SK-N-SH treated with all-trans-retinoic acid at 6 μM for 48 hours (cell line): ENCODE results near the gene RNF103.

Experiments used
- ARNTL ChIP-seq: fragments of 450-650 bp; formaldehyde crosslinking; IDR thresholded peaks from 2 replicates; pipeline ENCODE4 v1.5.0; 2020; ENCODE audit warnings: low read depth, mild to moderate bottlenecking, moderate library complexity, borderline replicate concordance
- BACH2 ChIP-seq: fragments of 250-450 bp; sonication (Bioruptor Pico); IDR thresholded peaks from 2 replicates; pipeline ENCODE4 v1.9.0; 2021; ENCODE audit warnings: mild to moderate bottlenecking, borderline replicate concordance
- ESRRG ChIP-seq: fragments of 250-450 bp; sonication (Bioruptor Pico); IDR thresholded peaks from 2 replicates; pipeline ENCODE4 v1.6.1; 2021; ENCODE audit warnings: mild to moderate bottlenecking
- ISL1 ChIP-seq: fragments of 250-450 bp; sonication (Bioruptor Pico); IDR thresholded peaks from 2 replicates; pipeline ENCODE4 v2.1.2; 2022; ENCODE audit warnings: mild to moderate bottlenecking, moderate library complexity
- RARB ChIP-seq: fragments of 250-450 bp; sonication (Bioruptor Pico); IDR thresholded peaks from 2 replicates; pipeline ENCODE4 v1.8.0; 2021; ENCODE audit warnings: mild to moderate bottlenecking, moderate library complexity
- ZFP3 ChIP-seq: fragments of 250-450 bp; sonication (Bioruptor Pico); IDR thresholded peaks from 2 replicates; pipeline ENCODE4 v1.5.0; 2020; ENCODE audit warnings: mild to moderate bottlenecking, moderate library complexity
- ZFP30 ChIP-seq: fragments of 450-650 bp; formaldehyde crosslinking; IDR thresholded peaks from 2 replicates; pipeline ENCODE4 v1.5.0; 2022; ENCODE audit warnings: mild to moderate bottlenecking, moderate library complexity
- TF ChIP-seq, protein P1 (sequence below): fragments of 250-450 bp; sonication (Bioruptor Pico); IDR thresholded peaks from 2 replicates; pipeline ENCODE4 v1.5.1; 2021; ENCODE audit warnings: mild to moderate bottlenecking, moderate library complexity
- TF ChIP-seq, protein P2 (sequence below): fragments of 250-450 bp; sonication (Bioruptor Pico); IDR thresholded peaks from 2 replicates; pipeline ENCODE4 v1.5.1; 2020; ENCODE audit warnings: low read depth, mild to moderate bottlenecking, moderate library complexity
- TF ChIP-seq, protein P3 (sequence below): fragments of 250-450 bp; sonication (Bioruptor Pico); IDR thresholded peaks from 2 replicates; pipeline ENCODE4 v1.8.0; 2020; ENCODE audit warnings: mild to moderate bottlenecking, moderate library complexity, borderline replicate concordance
- TF ChIP-seq, protein P4 (sequence below): fragments of 250-450 bp; sonication (Bioruptor Pico); IDR thresholded peaks from 2 replicates; pipeline ENCODE4 v1.5.0; 2020; ENCODE audit warnings: mild to moderate bottlenecking, moderate library complexity
- TF ChIP-seq, protein P5 (sequence below): fragments of 250-450 bp; sonication (Bioruptor Pico); IDR thresholded peaks from 2 replicates; pipeline ENCODE4 v1.8.0; 2021; ENCODE audit warnings: low read depth, mild to moderate bottlenecking, moderate library complexity, borderline replicate concordance

DNA sequence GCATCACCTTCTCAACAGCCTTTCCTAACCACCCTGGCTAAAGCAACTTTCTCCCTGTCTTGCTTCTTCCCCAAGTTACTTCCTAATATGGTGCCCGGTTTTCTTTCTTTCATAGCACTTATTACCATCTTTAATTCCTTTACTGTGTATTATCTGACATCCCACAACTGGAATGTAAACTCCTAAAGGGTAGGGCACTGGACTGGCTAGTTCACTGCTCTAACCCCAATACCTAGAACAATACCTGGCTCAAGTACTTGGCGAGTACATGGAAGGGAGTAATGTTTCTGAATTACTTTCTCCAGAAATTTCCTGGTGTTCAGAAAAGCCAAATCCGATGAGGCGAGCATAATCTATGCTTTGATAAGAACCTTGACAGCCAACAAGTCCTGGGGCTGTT, 22.7 kb upstream of the RNF103 start:
- TF ChIP-seq, protein P1, sequence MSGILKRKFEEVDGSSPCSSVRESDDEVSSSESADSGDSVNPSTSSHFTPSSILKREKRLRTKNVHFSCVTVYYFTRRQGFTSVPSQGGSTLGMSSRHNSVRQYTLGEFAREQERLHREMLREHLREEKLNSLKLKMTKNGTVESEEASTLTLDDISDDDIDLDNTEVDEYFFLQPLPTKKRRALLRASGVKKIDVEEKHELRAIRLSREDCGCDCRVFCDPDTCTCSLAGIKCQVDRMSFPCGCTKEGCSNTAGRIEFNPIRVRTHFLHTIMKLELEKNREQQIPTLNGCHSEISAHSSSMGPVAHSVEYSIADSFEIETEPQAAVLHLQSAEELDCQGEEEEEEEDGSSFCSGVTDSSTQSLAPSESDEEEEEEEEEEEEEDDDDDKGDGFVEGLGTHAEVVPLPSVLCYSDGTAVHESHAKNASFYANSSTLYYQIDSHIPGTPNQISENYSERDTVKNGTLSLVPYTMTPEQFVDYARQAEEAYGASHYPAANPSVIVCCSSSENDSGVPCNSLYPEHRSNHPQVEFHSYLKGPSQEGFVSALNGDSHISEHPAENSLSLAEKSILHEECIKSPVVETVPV (CRISPR knock-in tag) = no peak
- TF ChIP-seq ZFP3 (CRISPR knock-in tag) (no peak), ISL1 (CRISPR knock-in tag) (no peak), ARNTL (no peak), ZFP30 (CRISPR knock-in tag) (no peak), RARB (CRISPR knock-in tag) (no peak), BACH2 (CRISPR knock-in tag) (no peak), ESRRG (no peak)
- TF ChIP-seq, protein P2, sequence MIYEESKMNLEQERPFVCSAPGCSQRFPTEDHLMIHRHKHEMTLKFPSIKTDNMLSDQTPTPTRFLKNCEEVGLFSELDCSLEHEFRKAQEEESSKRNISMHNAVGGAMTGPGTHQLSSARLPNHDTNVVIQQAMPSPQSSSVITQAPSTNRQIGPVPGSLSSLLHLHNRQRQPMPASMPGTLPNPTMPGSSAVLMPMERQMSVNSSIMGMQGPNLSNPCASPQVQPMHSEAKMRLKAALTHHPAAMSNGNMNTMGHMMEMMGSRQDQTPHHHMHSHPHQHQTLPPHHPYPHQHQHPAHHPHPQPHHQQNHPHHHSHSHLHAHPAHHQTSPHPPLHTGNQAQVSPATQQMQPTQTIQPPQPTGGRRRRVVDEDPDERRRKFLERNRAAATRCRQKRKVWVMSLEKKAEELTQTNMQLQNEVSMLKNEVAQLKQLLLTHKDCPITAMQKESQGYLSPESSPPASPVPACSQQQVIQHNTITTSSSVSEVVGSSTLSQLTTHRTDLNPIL (CRISPR knock-in tag) = no peak
- TF ChIP-seq, protein P3, sequence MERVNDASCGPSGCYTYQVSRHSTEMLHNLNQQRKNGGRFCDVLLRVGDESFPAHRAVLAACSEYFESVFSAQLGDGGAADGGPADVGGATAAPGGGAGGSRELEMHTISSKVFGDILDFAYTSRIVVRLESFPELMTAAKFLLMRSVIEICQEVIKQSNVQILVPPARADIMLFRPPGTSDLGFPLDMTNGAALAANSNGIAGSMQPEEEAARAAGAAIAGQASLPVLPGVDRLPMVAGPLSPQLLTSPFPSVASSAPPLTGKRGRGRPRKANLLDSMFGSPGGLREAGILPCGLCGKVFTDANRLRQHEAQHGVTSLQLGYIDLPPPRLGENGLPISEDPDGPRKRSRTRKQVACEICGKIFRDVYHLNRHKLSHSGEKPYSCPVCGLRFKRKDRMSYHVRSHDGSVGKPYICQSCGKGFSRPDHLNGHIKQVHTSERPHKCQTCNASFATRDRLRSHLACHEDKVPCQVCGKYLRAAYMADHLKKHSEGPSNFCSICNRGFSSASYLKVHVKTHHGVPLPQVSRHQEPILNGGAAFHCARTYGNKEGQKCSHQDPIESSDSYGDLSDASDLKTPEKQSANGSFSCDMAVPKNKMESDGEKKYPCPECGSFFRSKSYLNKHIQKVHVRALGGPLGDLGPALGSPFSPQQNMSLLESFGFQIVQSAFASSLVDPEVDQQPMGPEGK (CRISPR knock-in tag) = no peak
- TF ChIP-seq, protein P4, sequence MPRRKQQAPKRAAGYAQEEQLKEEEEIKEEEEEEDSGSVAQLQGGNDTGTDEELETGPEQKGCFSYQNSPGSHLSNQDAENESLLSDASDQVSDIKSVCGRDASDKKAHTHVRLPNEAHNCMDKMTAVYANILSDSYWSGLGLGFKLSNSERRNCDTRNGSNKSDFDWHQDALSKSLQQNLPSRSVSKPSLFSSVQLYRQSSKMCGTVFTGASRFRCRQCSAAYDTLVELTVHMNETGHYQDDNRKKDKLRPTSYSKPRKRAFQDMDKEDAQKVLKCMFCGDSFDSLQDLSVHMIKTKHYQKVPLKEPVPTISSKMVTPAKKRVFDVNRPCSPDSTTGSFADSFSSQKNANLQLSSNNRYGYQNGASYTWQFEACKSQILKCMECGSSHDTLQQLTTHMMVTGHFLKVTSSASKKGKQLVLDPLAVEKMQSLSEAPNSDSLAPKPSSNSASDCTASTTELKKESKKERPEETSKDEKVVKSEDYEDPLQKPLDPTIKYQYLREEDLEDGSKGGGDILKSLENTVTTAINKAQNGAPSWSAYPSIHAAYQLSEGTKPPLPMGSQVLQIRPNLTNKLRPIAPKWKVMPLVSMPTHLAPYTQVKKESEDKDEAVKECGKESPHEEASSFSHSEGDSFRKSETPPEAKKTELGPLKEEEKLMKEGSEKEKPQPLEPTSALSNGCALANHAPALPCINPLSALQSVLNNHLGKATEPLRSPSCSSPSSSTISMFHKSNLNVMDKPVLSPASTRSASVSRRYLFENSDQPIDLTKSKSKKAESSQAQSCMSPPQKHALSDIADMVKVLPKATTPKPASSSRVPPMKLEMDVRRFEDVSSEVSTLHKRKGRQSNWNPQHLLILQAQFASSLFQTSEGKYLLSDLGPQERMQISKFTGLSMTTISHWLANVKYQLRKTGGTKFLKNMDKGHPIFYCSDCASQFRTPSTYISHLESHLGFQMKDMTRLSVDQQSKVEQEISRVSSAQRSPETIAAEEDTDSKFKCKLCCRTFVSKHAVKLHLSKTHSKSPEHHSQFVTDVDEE = no peak
- TF ChIP-seq, protein P5, sequence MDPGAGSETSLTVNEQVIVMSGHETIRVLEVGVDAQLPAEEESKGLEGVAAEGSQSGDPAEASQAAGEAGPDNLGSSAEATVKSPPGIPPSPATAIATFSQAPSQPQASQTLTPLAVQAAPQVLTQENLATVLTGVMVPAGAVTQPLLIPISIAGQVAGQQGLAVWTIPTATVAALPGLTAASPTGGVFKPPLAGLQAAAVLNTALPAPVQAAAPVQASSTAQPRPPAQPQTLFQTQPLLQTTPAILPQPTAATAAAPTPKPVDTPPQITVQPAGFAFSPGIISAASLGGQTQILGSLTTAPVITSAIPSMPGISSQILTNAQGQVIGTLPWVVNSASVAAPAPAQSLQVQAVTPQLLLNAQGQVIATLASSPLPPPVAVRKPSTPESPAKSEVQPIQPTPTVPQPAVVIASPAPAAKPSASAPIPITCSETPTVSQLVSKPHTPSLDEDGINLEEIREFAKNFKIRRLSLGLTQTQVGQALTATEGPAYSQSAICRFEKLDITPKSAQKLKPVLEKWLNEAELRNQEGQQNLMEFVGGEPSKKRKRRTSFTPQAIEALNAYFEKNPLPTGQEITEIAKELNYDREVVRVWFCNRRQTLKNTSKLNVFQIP = no peak
